ENCODE measurements around the gene NRG3.

Gene NRG3

GRCh38 chr10:82400841-82401240 is 525.8 kb downstream of the NRG3 start:
- DNase-seq = no peak

GRCh38 chr10:82402906-82403401 is 528.0 kb downstream of the NRG3 start:
- no peak for DNase-seq

- no peak for DNase-seq
These were observed 534.7 kb downstream of the NRG3 start for GRCh38 chr10:82409671-82410070.

GRCh38 chr10:82411416-82411815 is 536.4 kb downstream of the NRG3 start:
- no peak for DNase-seq

- DNase-seq = no peak
These were observed 545.0 kb downstream of the NRG3 start for GRCh38 chr10:82420001-82420400.

GRCh38 chr10:82429302-82429701 is 554.3 kb downstream of the NRG3 start:
- DNase-seq = no peak

GRCh38 chr10:82438277-82438676 is 563.3 kb downstream of the NRG3 start:
- DNase-seq = no peak

- no peak for DNase-seq
These were observed 565.8 kb downstream of the NRG3 start for GRCh38 chr10:82440775-82441174.

- no peak for DNase-seq
These were observed 577.1 kb downstream of the NRG3 start for GRCh38 chr10:82452046-82452445.

- no peak for DNase-seq
These were observed 577.7 kb downstream of the NRG3 start for GRCh38 chr10:82452676-82453075.

GRCh38 chr10:82453678-82454293 is 578.8 kb downstream of the NRG3 start:
- no peak for DNase-seq

- DNase-seq = no peak
These were observed 588.0 kb downstream of the NRG3 start for GRCh38 chr10:82462910-82463551.

- no peak for DNase-seq
These were observed 588.6 kb downstream of the NRG3 start for GRCh38 chr10:82463614-82464013.

GRCh38 chr10:82464191-82464818 is 589.3 kb downstream of the NRG3 start:
- no peak for DNase-seq

- DNase-seq = no peak
These were observed 590.0 kb downstream of the NRG3 start for GRCh38 chr10:82464966-82465365.

GRCh38 chr10:82468453-82468852 is 593.5 kb downstream of the NRG3 start:
- DNase-seq = no peak

- DNase-seq = no peak
These were observed 597.7 kb downstream of the NRG3 start for GRCh38 chr10:82472406-82473335.

GRCh38 chr10:82477776-82478175 is 602.8 kb downstream of the NRG3 start:
- DNase-seq = no peak

- DNase-seq = no peak
These were observed 617.7 kb downstream of the NRG3 start for GRCh38 chr10:82492647-82493046.

- DNase-seq = no peak
These were observed 621.1 kb downstream of the NRG3 start for GRCh38 chr10:82496114-82496513.

- no peak for DNase-seq
These were observed 622.4 kb downstream of the NRG3 start for GRCh38 chr10:82497439-82497838.

GRCh38 chr10:82498976-82499375 is 624.0 kb downstream of the NRG3 start:
- DNase-seq = no peak

- DNase-seq = no peak
These were observed 630.0 kb downstream of the NRG3 start for GRCh38 chr10:82505009-82505408.

Data from stimulated activated CD4-positive, alpha-beta T cell treated with anti-CD3 and anti-CD28 coated beads, Interleukin-4, amount 100 ng/mL, for 4 hours (primary cell).